ENCODE measurements around the gene ITK. TPM values are rescaled to one million over a fixed set of nuclear protein-coding genes. Genes with fewer than 3 reads are reported as not detected.

Gene ITK
- total RNA-seq, 4 donors from 2014 or later = 0.78 to 5.2 (median 2.1) TPM

GRCh38 chr5:157222506-157223230, 42.0 kb downstream of the ITK start:
- intact Hi-C loops (cut with DNase I; ENCODE audit: low total_unique reads) = no loop called here
- WGBS, 2 donors = 84 to 87% methylated on average over 10 of the region's 10 CpGs
- TF ChIP-seq CTCF (IDR thresholded peaks at IDR 0.05) (no peak), POLR2A (IDR thresholded peaks at IDR 0.05) (no peak)
- no peak overlapping the region for H3K4me3 ChIP-seq (ENCODE audit: low read depth, poor library complexity, severe bottlenecking)
- DNase-seq (ENCODE audit: low spot score in 2 of 2) = no peak

GRCh38 chr5:157225469-157226422, 45.1 kb downstream of the ITK start:
- DNase-seq (ENCODE audit: low spot score in 2 of 2) = no peak
- intact Hi-C loops (cut with DNase I; ENCODE audit: low total_unique reads) = no loop called here
- no peak overlapping the region for H3K4me3 ChIP-seq (ENCODE audit: low read depth, poor library complexity, severe bottlenecking)
- TF ChIP-seq POLR2A (IDR thresholded peaks at IDR 0.05) (no peak), CTCF (IDR thresholded peaks at IDR 0.05) (no peak)
- WGBS, 2 donors = 70 to 74% methylated on average over 6 of the region's 6 CpGs

GRCh38 chr5:157230610-157231009, 50.0 kb downstream of the ITK start:
- intact Hi-C loops (cut with DNase I; ENCODE audit: low total_unique reads) = no loop called here
- no peak for TF ChIP-seq POLR2A (IDR thresholded peaks at IDR 0.05)
- no peak for TF ChIP-seq CTCF (IDR thresholded peaks at IDR 0.05)
- no peak for DNase-seq (ENCODE audit: low spot score in 2 of 2)
- no peak overlapping the region for H3K4me3 ChIP-seq (ENCODE audit: low read depth, poor library complexity, severe bottlenecking)

- TF ChIP-seq CTCF (IDR thresholded peaks at IDR 0.05) = no peak
- TF ChIP-seq POLR2A (IDR thresholded peaks at IDR 0.05) = no peak
- DNase-seq (ENCODE audit: low spot score in 2 of 2) = no peak
- intact Hi-C loops (cut with DNase I; ENCODE audit: low total_unique reads) = no loop called here
- WGBS, 2 donors = 64 to 72% methylated on average over 6 of the region's 6 CpGs
- no peak overlapping the region for H3K4me3 ChIP-seq (ENCODE audit: low read depth, poor library complexity, severe bottlenecking)
These were observed 52.1 kb downstream of the ITK start for GRCh38 chr5:157232706-157233105.

GRCh38 chr5:157233515-157233914, 52.9 kb downstream of the ITK start:
- no peak overlapping the region for H3K4me3 ChIP-seq (ENCODE audit: low read depth, poor library complexity, severe bottlenecking)
- TF ChIP-seq CTCF (IDR thresholded peaks at IDR 0.05) = no peak
- TF ChIP-seq POLR2A (IDR thresholded peaks at IDR 0.05) = peak in 1 of 2 donors; percentile 7
- DNase-seq (ENCODE audit: low spot score in 2 of 2) = no peak
- 84 to 87% methylated on average over 3 of the region's 3 CpGs for WGBS, 2 donors
- intact Hi-C loops (cut with DNase I; ENCODE audit: low total_unique reads) = no loop called here
